ACC112 (cell line): ENCODE measurements around the gene COL23A1.

Experiments
- H2AFZ ChIP-seq: fragments of 200-600 bp; sonication (generic); one replicate; pipeline ENCODE4 v1.6.0; 2017; ENCODE audit warnings: antibody characterized with exemption, low read length; ENCODE audit not compliant: unreplicated experiment
- H3K27ac ChIP-seq: fragments of 200-600 bp; sonication (generic); 2 replicates; pipeline ENCODE4 v1.5.1; 2014; ENCODE audit warnings: low read depth, mild to moderate bottlenecking, antibody characterized with exemption, low read length, moderate library complexity
- H3K27me3 ChIP-seq: fragments of 200-600 bp; sonication (generic); 2 replicates; pipeline ENCODE4 v1.6.1; 2014; ENCODE audit warnings: mild to moderate bottlenecking, antibody characterized with exemption, low read length, moderate library complexity, mixed read lengths; ENCODE audit not compliant: insufficient read depth
- H3K36me3 ChIP-seq: fragments of 200-600 bp; sonication (generic); 2 replicates; pipeline ENCODE4 v1.6.1; 2016; ENCODE audit warnings: mild to moderate bottlenecking, antibody characterized with exemption, low read length, moderate library complexity, mixed read lengths; ENCODE audit not compliant: insufficient read depth
- H3K4me1 ChIP-seq: fragments of 200-600 bp; sonication (generic); one replicate; pipeline ENCODE4 v1.6.1; 2016; ENCODE audit warnings: low read length, mixed read lengths; ENCODE audit not compliant: insufficient read depth, unreplicated experiment, control insufficient read depth
- H3K4me3 ChIP-seq: fragments of 200-600 bp; sonication (generic); 2 replicates; pipeline ENCODE4 v1.5.1; 2014; ENCODE audit warnings: mild to moderate bottlenecking, low read depth, low read length
- H3K79me2 ChIP-seq: fragments of 200-600 bp; sonication (generic); one replicate; pipeline ENCODE4 v1.6.0; 2016; ENCODE audit warnings: low read length; ENCODE audit not compliant: control insufficient read depth, unreplicated experiment, insufficient read depth

The COL23A1 gene

GRCh38 chr5:178533136-178533535, 57.1 kb downstream of the COL23A1 start:
- H2AFZ ChIP-seq, result no peak overlapping the region
- no peak overlapping the region for H3K4me3 ChIP-seq
- H3K4me1 ChIP-seq, result no peaks in the 10 kb centered on the region
- no peak overlapping the region for H3K27ac ChIP-seq
- no peaks in the 10 kb centered on the region for H3K36me3 ChIP-seq
- H3K27me3 ChIP-seq, result peaks cover 4% of the 10 kb centered on the region; the same call in 1 of the 2 replicates
- no peaks in the 10 kb centered on the region for H3K79me2 ChIP-seq

GRCh38 chr5:178532666-178533065, 57.5 kb downstream of the COL23A1 start:
- Histone ChIP-seq H2AFZ (no peak overlapping the region), H3K4me3 (no peak overlapping the region), H3K4me1 (no peaks in the 10 kb centered on the region), H3K36me3 (no peaks in the 10 kb centered on the region), H3K27ac (no peak overlapping the region), H3K79me2 (no peaks in the 10 kb centered on the region), H3K27me3 (peaks cover 4% of the 10 kb centered on the region; the same call in 1 of the 2 replicates)

DNA sequence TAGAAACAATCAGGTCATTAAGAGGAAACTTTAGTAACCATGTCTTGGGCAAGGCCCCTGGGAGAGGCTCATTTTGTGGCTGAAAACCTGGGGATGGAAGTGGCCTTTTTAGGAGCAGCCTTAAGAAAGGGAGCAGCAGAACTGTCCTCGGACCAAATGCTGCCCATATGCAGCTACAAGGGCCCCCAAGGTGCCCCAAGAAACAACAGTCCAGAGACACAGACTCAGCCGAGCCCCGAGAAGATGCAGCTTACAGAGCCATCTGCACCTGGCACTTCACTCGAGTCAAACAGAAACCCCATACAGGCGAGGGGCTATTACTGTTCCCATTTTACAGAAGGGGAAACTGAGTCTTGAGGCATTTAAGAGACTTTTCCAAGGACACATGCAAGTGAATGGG, 58.0 kb downstream of the COL23A1 start:
- Histone ChIP-seq H3K4me1 (no peaks in the 10 kb centered on the region), H2AFZ (no peak overlapping the region), H3K36me3 (no peaks in the 10 kb centered on the region), H3K4me3 (no peak overlapping the region), H3K27ac (no peak overlapping the region), H3K79me2 (no peaks in the 10 kb centered on the region), H3K27me3 (peaks cover 4% of the 10 kb centered on the region; the same call in 1 of the 2 replicates)

DNA sequence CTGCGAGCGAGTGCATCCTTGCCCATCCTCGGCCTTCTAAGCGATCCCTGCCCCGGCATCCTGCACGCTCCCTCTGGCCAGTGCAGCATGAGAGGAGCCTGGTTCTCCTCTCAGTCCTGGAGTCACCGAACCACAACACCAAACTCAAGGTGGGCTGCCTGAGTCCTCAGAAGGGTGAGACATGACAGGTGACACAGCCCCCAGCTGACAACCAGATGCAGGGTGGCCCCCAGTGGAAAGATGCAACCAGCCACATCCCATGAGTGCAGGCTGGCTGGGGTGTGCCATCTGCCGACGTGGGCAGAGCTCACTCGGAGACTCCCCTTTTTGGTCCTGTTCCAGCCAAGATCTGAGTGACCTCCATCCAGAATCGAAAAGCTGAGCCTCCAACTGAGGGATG, 58.4 kb downstream of the COL23A1 start:
- Histone ChIP-seq H2AFZ (no peak overlapping the region), H3K27ac (no peak overlapping the region), H3K4me1 (no peaks in the 10 kb centered on the region), H3K27me3 (peaks cover 4% of the 10 kb centered on the region; the same call in 1 of the 2 replicates), H3K4me3 (no peak overlapping the region), H3K79me2 (no peaks in the 10 kb centered on the region), H3K36me3 (no peaks in the 10 kb centered on the region)

- peaks cover 9% of the 10 kb centered on the region for H3K27me3 ChIP-seq
- no peak overlapping the region for H2AFZ ChIP-seq
- H3K79me2 ChIP-seq, result no peaks in the 10 kb centered on the region
- H3K4me1 ChIP-seq, result no peaks in the 10 kb centered on the region
- H3K27ac ChIP-seq, result no peak overlapping the region
- no peak overlapping the region for H3K4me3 ChIP-seq
- no peaks in the 10 kb centered on the region for H3K36me3 ChIP-seq
Measured at GRCh38 chr5:178530526-178530925, 59.7 kb downstream of the COL23A1 start.

- Histone ChIP-seq H3K27me3 (peaks cover 9% of the 10 kb centered on the region), H3K4me1 (no peaks in the 10 kb centered on the region), H3K36me3 (no peaks in the 10 kb centered on the region), H3K79me2 (no peaks in the 10 kb centered on the region), H3K4me3 (no peak overlapping the region), H3K27ac (no peak overlapping the region), H2AFZ (no peak overlapping the region)
Measured at GRCh38 chr5:178529080-178529479, 61.1 kb downstream of the COL23A1 start.

- Histone ChIP-seq H3K27me3 (peaks cover 9% of the 10 kb centered on the region), H3K4me3 (no peak overlapping the region), H3K4me1 (no peaks in the 10 kb centered on the region), H3K79me2 (no peaks in the 10 kb centered on the region), H3K36me3 (no peaks in the 10 kb centered on the region), H3K27ac (no peak overlapping the region), H2AFZ (no peak overlapping the region)
Measured at GRCh38 chr5:178527458-178528307, 62.5 kb downstream of the COL23A1 start.

DNA sequence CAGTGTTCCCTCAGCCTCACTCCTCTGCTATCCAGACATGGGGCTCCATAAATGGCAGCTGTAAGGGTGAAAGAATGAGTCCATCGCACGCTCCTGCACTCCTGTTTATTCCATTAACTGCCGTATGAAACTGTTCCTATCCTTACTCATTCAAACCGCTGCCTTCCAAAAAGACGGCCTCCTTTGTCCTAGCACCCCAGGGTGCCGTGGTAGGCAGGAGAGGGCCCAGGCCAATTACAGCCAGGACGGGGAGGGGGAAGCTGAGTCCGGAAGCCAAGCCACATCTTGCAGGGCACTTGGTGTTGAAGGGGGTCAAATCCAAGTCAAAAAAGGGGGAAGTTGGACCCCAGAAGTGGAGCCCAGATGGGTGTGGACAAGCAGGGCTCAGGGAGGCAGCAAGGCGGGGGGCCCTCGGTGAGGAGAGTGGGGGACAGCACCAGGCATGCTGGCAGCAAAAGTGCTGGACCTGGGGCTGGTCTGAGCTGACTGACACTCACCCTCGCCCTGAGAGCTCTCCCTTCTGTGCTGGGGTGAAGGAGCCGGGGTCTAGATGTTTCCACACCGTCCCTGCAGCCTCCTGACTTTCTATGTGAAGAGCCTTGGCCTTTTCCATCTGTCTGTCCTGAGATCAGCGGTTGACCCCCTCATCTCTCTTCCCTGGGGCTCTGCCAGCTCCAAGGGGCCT, 63.3 kb downstream of the COL23A1 start:
- H3K27ac ChIP-seq, result no peak overlapping the region
- H3K36me3 ChIP-seq, result no peaks in the 10 kb centered on the region
- H2AFZ ChIP-seq, result no peak overlapping the region
- H3K27me3 ChIP-seq, result peaks cover 9% of the 10 kb centered on the region
- no peak overlapping the region for H3K4me3 ChIP-seq
- no peaks in the 10 kb centered on the region for H3K79me2 ChIP-seq
- no peaks in the 10 kb centered on the region for H3K4me1 ChIP-seq

DNA sequence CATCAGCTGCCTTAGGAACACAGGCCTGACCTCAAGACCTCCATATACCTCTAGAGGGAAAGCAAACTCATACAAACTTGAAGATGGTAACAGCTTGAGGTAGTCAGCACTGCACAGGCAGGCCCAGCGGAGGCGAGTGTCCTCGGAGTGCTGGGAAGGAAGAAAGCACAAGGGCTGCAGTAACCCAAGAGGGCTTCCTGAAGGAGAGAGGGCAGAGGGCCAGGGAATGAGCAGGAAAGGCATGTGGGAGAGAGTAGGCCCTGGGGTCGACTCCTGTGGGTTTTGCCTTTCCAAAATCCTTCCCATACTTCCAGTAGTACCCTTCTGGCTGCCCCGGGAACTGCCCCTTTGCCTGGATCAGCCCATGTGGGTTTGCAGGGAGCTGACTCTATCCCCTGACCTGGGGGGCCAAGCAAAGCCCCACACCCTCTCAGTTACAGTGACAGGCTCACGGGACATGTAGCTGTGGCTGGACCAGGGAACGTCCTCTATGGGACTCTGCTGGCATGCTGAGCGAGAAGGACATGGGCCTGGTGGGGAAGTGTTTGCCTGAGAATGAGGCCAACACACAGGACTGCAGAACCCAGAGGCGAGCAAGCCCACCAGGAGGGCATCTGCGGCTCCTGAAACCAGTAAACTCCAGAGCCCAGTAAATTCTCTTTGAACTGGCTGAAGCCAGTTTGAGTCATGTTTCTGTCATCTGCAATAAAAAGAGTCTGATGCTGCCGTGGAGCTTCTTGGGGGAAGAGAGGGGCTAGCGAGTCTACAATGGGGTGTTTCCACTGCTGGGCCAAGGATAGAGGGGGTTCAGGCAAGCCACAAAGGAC, 64.1 kb downstream of the COL23A1 start:
- Histone ChIP-seq H3K4me1 (no peaks in the 10 kb centered on the region), H3K79me2 (no peaks in the 10 kb centered on the region), H3K27me3 (peaks cover 9% of the 10 kb centered on the region), H3K4me3 (no peak overlapping the region), H2AFZ (no peak overlapping the region), H3K27ac (no peak overlapping the region), H3K36me3 (no peaks in the 10 kb centered on the region)

GRCh38 chr5:178524093-178524882, 65.9 kb downstream of the COL23A1 start:
- Histone ChIP-seq H3K4me3 (no peak overlapping the region), H3K79me2 (no peaks in the 10 kb centered on the region), H3K4me1 (no peaks in the 10 kb centered on the region), H3K27ac (no peak overlapping the region), H3K36me3 (no peaks in the 10 kb centered on the region), H3K27me3 (peaks cover 5% of the 10 kb centered on the region; the same call in 1 of the 2 replicates), H2AFZ (no peak overlapping the region)
